ENCODE results near the gene TSHZ2. TPM values are rescaled to one million over a fixed set of nuclear protein-coding genes. Genes with fewer than 3 reads are reported as not detected.

The TSHZ2 gene
- total and polyA plus RNA-seq, 9 of the 15 experiments (the other 6 are each of a cell fraction or from before 2014, with no cell fraction given): 0.03 to 0.20 (median 0.05) TPM; not detected in 4

DNA sequence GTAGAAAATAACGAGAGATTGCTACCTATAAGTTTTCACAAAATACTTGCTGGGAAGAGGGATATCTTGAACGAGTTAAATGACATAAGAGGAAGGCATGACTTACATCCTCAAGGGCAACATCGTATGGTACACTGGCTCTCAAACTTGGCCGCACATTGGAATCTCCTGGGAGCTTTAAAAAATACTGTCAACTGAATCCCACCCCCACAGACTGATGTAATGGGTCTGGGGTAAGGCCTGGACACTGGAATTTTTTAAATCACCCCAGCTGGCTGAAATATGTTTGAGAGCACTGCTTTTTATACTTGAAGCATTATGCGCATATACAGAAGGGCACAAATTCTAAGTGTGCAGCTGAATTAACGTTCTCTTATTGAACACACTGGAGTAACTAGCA lies 8.0 kb upstream of the TSHZ2 start (continued):
- TF ChIP-seq ZBTB8A (IDR thresholded peaks at IDR 0.05; ENCODE audit: partially characterized antibody): no peak

- Histone ChIP-seq H2AFZ (ENCODE audit: low read depth, low read length) (no peak overlapping the region), H3K9me1 (ENCODE audit: control insufficient read depth, insufficient read depth, low read length) (no peaks in the 10 kb centered on the region), H4K20me1 (replicated peaks; ENCODE audit: control insufficient read depth, insufficient read depth, low read length) (no peaks in the 10 kb centered on the region), H3K4me3 (no peak overlapping the region), H3K9me3 (replicated peaks; ENCODE audit: control insufficient read depth, insufficient read depth, low read depth, low read length) (no peaks in the 10 kb centered on the region), H3K27me3 (ENCODE audit: control insufficient read depth in 2 of 2, insufficient read depth in 2 of 2, low read length in 2 of 2) (no peaks in the 10 kb centered on the region; a peak in 1 of 5 replicates), H3K9ac (ENCODE audit: insufficient read depth in 1 of 2, low read depth in 2 of 2, low read length in 2 of 2) (no peak overlapping the region), H3K4me2 (ENCODE audit: insufficient read depth, low read length) (no peak overlapping the region), H3K79me2 (ENCODE audit: control insufficient read depth, insufficient read depth, low read length) (no peaks in the 10 kb centered on the region), H3K27ac (ENCODE audit: extremely low read depth, low read depth, low read length) (no peak overlapping the region), H3K4me1 (replicated peaks in 1 of 2; ENCODE audit: control insufficient read depth in 2 of 2, insufficient read depth in 2 of 2, low read length in 2 of 2) (no peaks in the 10 kb centered on the region), H3K36me3 (ENCODE audit: control insufficient read depth, insufficient read depth, low read length) (no peaks in the 10 kb centered on the region)
- 0% methylated on average over 1 of the region's 1 CpG for WGBS (ENCODE audit: insufficient coverage, low coverage, missing lambda C conversion rate)
- CTCF ChIA-PET (ENCODE audit: low intra/inter-chr PET ratio): no interaction called here
- no peak for FAIRE-seq
- BruUV-seq (replicated peaks): no TSS peak
- POLR2A ChIA-PET: no interaction called here
- in situ Hi-C loops (cut with MboI) (no loop called here), intact Hi-C loops (cut with micrococcal nuclease) (no loop called here)
- no peak for ATAC-seq
- DNase-seq (ENCODE audit: extremely low read depth in 1 of 4, low spot score in 3 of 4): no peak
- TF ChIP-seq ZNF143 (CRISPR knock-in tag; IDR thresholded peaks at IDR 0.05): no peak
- TF ChIP-seq ZFP1 (CRISPR knock-in tag; IDR thresholded peaks at IDR 0.05): no peak
- TF ChIP-seq DLX4 (CRISPR knock-in tag; IDR thresholded peaks at IDR 0.05): no peak
- no peak for TF ChIP-seq ZSCAN29 (IDR thresholded peaks at IDR 0.05)
- no peak for TF ChIP-seq ZNF778 (CRISPR knock-in tag; IDR thresholded peaks at IDR 0.05)
- TF ChIP-seq CBFA2T3 (IDR thresholded peaks at IDR 0.05): no peak
- no peak for TF ChIP-seq GABPA (tag; conservative IDR thresholded peaks at IDR 0.05; ENCODE audit: low read depth)
- no peak for TF ChIP-seq ZNF23 (CRISPR knock-in tag; IDR thresholded peaks at IDR 0.05)
- TF ChIP-seq, protein P1, sequence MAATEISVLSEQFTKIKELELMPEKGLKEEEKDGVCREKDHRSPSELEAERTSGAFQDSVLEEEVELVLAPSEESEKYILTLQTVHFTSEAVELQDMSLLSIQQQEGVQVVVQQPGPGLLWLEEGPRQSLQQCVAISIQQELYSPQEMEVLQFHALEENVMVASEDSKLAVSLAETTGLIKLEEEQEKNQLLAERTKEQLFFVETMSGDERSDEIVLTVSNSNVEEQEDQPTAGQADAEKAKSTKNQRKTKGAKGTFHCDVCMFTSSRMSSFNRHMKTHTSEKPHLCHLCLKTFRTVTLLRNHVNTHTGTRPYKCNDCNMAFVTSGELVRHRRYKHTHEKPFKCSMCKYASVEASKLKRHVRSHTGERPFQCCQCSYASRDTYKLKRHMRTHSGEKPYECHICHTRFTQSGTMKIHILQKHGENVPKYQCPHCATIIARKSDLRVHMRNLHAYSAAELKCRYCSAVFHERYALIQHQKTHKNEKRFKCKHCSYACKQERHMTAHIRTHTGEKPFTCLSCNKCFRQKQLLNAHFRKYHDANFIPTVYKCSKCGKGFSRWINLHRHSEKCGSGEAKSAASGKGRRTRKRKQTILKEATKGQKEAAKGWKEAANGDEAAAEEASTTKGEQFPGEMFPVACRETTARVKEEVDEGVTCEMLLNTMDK (IDR thresholded peaks at IDR 0.05; ENCODE audit: borderline replicate concordance, insufficient read depth, low read depth, low read length, poor library complexity, severe bottlenecking): no peak
- no peak for TF ChIP-seq MIER1 (IDR thresholded peaks at IDR 0.05; ENCODE audit: low read depth)
- no peak for TF ChIP-seq NELFE (IDR thresholded peaks at IDR 0.05; ENCODE audit: insufficient read depth, insufficient read length)
- TF ChIP-seq AFF4 (CRISPR knock-in tag; IDR thresholded peaks at IDR 0.05): no peak
- no peak for TF ChIP-seq HDAC6 (IDR thresholded peaks at IDR 0.05; ENCODE audit: low read depth, low read length)
- no peak for TF ChIP-seq ZNF717 (CRISPR knock-in tag; IDR thresholded peaks at IDR 0.05)
Measured at GRCh38 chr20:52965380-52965779, 6.8 kb upstream of the TSHZ2 start.
